SKM-1 treated with dmso at 0.1 percent for 144 hours (cell line): ENCODE results near the gene MB.

Experiments
- DNase-seq: peaks from one replicate; lab custom pipeline; 2025; ENCODE audit not compliant: unreplicated experiment; lab: John Stamatoyannopoulos, UW

The MB gene

DNA sequence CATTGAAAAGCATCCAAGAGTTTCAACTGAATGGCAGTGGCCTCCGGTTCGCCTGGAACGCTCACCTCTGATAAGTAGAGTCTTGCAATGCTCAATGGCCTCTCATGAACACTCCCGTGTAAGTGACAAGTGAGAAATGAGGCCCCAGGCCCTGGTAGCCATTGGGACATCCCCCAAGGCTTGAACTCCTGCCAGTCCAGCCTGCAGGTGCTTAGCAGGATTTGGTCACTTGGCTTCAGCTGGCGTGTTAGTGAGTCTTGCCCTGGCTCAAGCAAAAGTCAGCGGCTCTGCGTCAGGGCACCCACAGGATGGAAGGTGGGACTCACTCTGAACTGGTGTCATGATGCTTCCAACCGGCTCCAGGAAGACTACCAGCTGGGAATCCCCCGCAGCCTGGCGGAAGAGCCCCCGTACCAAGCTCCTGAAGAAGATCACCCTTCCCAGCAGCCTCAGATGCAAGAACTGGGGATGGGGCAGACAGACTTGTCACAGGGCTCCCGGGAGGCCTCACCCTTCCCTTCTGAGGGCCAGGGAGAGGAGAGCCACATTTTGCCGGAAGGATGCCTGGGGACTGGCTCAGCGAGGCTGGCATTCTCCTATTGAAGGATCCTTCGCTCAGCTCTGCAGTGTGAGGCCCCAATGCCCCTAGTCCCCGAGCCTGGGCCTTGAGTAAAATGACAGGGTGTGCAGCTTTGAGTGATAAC lies 19.3 kb downstream of the MB start:
- no peak for DNase-seq

DNA sequence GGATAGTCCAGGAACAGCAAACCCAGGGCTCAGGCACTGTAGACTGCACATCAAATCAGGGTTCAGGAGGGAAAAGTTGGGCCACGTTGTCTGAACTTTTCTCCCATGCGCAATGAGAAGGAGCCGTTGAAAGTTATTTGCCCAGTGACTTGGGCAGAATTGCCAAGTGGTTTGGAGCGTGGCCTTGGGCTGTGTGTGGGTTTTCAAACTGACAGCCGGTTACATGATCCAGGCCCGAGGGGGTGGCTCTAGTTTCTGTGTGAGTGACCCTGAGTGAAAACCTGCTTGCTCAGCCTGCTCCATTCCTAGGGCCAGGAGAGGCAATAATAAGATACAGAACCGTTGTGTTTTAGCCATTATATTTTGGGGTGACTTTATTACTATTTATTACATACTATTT lies 20.3 kb downstream of the MB start:
- no peak for DNase-seq

DNA sequence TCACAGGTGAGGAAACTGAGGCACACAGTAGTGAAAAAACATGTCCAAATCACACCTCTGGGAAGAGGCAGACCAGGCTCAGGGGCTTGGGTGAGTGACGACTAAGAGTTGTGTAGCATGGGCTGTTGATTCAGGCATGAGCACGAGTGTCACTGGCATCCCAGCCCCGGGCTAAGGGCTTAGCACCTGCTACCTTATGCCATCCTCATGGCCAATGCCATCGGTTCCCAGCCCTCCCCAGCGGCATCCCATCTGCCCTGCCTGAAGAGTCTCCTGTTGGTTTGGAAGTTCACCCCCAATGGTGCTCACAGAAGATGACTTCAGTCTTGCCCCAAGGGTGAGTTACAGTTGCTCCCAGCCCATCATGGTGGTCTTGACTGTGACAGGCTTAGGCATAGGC lies 22.4 kb downstream of the MB start:
- DNase-seq = no peak

DNA sequence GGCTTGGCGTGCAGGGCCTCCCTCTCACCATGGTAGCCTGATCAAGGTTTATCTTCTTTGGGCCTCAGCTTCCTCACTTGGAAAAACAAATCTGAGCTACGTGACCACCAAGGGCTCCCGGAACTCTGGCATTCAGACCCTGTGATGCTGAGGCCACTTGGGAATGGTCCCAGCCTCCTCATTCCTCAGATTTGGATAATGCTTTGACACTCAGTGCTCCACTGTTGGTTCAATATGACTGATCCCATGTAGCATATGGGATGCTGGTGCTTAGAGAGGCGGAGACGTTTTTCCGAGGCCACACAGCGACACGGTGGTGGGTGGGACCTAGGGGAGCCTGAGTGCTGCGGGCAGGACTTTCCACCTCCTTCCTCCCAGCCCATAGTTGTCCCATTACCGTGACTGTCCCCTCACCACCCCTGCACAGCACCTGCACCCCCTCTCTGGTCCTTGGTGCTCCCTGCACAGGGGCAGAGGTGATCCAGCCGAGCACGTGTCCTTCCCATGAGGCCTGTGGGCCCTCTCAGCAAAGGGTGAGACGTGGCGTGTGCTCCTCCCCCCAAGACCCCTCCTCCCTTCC lies 23.1 kb downstream of the MB start:
- no peak for DNase-seq

DNA sequence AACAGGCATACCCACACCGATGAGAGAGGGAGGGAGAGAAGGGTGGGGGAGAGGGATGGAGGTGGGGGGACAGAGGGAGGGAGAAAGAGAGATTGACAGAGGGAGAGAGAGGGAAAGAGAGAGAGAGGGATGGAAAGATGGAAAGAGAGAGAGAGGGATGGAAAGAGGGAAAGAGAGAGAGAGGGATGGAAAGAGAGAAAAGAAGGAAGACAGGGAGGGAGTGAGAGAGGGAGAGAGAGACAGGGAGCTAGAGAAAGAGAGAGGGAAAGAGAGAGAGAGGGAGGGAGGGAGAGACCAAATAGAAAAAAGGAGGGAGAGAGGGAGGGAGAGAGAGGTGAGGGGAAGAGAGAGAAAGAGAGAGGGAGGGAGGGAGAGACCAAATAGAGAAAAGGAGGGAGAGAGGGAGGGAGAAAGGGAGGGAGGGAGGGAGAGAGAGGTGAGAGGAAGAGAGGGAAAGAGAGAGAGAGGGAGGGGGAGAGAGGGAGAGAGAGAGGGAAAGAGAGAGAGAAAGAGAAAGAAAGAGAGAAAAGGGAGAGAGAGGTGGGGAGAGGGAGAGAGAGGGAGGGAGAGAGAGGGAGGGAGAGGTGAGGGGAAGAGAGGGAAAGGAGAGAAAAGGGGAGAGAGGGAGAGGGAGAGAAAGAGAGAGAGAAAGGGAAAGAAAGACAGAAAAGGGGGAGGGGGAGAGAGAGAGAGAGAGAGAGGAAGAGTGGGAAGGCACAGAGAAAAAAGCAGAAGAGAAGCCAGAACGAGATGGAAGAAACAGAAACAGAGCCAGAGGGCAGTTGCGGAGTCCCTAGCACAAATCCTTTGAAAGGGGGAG lies 23.8 kb downstream of the MB start:
- DNase-seq = no peak

DNA sequence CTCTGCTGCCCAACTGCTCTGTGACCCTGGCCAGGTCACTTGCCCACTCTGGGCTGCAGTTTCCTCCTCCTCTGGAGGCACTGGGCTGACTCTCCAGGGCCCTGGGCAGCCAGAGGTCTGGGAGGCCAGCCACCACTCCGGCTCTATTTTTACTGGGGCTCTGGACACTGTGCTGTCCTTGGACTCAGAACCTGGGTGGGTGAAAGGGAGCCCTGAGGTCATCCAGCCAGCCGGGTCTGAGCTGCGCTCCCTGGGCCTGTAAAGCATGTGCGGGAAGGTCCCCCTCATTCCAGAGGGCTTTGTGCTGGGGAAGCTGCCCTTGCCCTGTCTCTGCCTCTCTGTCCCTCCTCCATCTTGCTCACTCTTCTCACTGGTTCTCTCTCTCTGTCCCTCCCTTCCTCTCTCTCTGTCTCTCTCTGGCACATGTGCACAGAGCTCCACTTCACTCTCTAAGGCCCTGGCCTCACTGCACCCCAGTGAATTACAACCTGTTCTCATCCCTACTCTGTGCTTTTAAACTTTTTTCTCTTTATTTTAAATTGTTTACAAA lies 24.6 kb downstream of the MB start:
- DNase-seq = no peak

DNA sequence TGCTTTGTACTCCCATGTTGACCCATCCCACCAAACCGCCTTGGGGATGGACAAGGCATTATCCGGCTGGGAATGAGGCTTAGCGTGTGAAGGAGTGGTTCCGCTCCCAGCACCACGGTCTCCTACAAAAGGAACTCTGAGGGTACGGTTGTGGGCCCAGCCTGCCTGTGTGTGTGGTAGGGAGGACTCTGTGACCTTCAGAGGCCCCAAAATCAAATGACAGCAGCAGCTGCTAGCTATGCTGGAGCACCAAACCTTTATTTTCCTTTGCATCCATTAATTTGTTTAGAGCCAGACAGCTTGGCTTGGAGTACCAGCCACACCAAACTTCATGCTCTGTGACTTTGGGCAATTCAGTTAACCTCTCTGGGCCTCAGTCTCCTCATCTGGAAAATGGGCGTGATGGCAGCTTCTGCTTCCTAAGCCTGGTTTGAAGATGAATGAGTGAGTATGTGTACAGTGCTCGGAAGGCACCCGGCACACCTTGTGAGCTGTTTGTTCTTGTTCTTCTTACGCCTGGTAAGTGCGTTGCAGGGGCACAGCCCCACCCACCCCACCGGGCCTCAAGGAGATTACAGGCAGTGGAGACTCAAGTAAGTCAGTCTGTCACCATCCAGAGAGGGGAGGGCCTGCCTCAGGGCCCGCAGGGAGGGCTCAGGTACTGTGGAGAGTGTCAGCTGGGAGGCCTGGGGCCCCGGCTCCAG lies 25.3 kb downstream of the MB start:
- DNase-seq = no peak

DNA sequence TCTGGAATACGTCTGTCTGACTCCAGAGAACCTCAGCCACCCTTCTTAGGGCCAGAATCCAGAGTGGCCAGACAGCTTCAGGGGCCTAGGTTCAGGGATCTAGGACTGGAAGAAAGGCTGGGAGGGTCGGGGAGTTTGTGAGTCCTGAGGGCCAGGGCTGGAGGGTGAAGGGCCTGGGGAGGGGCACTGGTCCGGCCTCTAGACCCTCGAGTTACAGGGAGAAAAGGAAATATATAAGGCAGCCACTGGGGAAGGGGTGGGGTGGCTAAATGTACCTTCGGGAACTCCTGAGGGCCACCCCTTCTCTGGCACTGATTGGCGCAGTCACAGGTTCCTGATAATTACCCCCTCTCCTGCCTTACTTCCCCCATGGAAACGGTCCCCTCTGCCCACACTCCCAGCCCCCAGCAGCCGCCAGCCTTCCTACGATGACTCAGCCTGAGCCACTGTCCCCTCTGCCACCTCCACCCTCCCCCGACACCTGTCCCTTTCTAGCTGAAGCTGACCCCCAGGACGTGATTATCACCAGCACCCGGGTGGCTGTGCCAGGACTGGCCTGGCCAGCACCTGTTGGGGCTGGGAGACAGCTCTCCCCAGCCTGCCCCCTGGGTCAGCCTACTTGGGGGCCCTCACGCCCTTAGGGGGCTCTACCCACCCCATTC lies 26.4 kb downstream of the MB start:
- no peak for DNase-seq

DNA sequence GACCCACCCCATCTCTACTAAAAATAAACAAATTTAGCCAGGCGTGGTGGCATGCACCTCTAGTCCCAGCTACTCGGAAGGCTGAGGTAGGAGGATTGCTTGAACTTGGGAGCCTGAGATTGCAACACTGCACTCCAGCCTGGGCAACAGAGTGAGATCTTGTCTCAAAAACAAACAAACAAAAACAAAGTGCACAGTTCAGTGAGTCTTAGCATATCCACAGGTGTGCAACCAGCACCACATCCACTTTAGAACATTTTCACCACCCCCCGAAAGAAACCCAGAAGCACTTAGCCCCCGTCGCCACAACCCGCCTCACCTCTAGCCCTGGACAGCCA lies 27.4 kb downstream of the MB start:
- no peak for DNase-seq

DNA sequence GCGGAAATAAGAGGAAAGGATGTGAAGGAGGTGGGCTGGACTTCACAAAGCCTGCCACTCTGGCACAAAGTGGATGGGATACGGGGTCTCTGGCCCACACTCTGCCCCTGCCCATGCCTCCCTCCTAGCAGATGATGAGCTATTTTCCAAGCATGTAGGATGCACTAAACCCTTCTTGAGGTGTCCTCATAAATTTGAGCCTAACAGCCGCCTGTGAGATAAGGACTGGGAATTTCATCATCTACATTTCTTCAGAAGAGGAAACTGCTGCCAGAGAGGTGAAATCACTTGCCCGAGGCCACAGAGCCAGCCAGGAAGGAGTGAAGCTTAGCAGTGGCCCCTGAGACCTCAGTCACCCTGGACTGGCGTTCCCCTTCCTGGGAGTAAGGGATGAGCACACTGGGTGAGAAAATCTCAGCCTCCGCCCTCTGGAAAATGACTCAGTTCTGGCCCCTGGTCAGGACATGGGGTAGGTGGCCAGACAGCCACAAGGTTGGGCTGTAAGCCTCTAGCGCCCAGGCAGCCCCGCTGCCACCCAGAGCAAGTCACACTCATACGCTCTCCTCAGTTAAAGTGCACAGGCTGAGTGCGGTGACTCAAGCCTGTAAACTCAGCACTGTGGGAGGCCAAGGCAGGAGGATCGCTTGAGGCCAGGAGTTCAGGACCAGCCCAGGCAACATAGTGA lies 27.9 kb downstream of the MB start:
- peak; percentile 97 for DNase-seq

DNA sequence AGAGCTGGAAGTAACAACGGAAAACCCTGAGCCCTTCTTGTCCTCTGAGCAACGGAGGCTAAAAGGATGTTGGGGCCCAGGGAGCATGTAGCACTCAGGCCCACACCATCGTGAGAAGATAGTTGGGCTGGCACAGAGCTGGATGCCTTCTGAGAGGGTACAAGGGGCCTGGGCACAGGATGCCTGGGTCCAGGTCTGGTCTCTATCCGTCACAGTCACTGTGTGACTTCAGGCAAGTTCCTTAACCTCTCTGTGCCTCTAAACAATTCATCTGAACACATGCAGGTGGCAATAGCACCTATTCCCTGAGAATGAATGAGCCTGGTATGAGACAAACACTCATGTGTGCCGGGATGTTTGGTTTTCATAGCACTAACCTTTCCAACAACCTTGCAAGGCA lies 29.2 kb downstream of the MB start:
- DNase-seq = no peak

DNA sequence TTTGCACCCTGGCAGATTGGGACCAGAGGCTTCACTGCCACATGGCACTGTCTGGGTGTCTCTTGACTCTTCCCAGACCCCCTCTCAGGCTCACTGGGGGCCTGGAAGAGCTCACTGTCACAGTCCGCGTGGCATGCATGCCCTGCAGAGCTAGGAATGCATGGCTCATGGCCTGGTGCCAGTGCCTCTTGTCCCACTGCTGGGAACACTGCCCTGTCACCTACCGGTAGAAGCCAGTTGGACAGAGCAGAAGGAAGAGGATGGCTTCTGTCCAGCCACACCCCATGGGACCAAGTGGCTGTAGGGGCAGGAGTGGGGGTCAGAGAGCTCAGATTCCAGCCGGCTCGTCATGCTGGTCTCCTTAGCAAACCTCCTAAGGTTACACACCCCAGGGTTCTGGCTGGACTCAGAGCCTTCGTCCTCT lies 29.7 kb downstream of the MB start:
- DNase-seq = no peak

DNA sequence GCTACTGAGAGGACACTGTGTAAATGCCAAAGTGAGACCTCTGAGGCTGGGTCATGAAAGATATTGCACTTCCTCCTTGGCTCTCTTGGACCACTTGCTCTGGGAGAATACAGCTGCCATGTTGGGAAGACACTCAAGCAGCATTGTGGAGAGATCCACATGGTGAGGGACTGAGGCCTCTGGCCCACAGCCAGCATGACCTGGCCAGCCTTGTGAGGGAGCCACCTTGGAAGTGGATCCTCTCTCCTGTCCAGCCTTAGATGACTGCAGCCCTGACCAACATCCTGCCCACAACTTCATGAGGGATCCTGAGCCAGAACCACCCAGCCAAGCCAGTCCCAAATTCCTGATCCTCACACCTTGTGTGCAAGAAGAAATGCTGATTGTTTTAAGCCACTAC lies 30.4 kb downstream of the MB start:
- DNase-seq = no peak

DNA sequence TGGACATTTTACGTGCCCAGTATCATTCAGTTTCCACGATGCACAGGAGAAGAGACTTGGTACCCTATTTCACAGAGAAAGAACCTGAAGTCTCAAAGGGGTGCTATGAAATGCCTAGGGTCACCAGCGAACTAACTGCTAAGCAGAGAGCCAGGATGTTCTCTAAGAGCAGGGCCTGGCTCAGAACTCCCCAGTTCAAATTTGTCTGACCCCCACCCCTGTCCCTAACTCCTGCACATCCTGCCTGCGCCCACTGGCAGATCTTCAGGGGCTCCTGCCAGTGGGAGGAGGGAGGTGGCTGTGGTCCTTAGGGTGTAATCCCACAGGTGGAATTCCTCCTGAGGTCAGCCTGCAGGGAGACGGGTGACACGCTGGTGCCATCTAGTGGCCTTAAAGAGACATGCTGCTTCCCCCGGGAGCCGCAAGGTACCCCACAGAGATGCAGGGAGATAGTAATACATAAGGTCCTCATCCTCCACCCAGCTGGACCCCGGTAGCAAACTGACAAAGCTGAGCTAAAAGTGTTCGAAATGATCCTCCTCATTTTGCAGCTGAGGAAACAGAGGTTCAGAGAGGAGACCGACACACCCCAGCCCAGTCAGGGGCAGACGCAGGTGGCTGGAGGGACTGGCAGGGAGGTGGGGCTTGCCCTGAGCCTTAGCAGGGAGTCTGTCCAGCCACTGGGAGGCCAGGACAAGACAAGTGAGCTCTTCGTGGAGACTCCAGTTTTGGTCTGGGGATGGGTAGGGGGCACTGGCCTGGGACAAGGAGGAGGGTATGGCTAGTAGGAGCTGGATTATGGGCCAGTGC lies 34.1 kb downstream of the MB start:
- DNase-seq = peak; percentile 60

DNA sequence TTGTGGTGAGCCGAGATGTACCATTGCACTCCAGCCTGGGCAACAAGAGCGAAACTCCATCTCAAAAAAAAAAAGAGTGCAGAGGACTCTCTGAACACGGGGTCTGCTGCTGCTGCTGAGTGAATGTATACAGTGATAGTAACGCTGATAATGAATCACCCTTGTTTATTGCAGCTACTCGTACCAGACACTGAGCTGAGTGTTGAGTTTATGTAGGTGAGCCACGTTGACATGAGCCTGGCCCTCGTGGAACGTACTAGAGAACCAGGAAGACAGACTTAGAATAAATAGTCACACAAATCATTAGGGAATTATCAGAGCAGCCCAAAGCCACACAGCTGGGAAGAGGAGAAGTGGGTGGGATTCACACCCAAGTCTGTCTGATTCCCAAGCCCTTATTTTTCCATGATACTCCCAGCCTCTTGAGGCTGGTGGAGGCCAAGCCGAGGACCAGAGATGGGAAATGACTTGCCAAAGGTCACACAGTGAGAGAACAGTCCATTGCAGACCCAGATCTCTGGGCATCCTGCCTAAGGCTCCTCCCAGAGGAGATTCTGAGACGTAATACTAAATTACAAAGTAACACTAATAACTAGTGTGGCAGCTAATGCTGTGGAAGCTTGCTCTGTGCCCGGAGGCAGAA lies 34.8 kb downstream of the MB start:
- DNase-seq = no peak

DNA sequence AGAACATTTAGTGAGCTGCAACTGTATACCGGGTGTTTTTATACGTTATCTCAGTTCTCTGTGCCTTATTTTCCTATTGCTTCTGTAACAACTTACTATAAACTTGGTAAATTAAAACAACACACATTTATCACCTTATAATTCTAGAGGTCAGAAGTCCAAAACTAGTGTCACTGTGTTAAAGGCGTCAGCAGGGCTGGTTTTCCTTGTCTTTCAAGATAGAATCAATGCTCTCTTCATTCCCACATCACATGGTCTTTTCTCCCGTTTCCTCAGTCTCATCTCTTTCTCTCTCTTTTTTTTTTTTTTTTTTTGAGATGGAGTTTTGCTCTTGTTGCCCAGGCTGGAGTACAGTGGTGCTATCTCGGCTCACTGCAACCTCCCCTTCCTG lies 36.1 kb downstream of the MB start:
- no peak for DNase-seq

DNA sequence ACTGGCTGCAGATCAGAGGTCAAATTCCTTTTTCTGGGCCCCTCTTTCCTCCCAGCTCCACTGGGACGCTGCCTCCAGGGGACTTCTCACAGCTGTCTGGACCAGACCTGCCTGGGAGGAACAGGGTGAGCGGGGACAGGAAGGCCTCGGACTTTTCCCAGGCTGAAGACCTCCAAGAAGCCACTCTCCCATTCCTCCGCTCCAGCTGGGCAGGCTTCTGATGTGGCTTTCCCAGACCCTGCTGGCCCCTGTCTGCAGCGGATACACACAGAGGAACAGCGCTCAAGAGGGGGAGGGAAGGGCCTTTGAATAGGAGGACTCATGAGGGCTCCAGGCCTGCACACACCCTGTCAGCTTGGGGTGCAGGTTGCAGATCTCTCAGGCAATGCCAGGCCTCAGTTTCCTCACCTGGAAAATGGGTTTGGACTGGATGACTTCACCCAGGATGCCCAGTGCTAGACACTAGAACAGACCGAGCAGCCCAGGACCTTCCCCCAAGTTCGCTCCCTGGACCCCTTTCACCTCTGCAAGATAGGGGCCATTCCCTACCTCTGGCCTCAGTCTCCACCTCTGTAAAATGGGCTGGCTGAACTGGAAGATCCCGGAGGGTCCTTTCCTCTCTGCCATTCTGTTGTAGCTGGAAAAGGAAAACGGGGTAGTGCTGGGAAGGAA lies 36.6 kb downstream of the MB start:
- no peak for DNase-seq

DNA sequence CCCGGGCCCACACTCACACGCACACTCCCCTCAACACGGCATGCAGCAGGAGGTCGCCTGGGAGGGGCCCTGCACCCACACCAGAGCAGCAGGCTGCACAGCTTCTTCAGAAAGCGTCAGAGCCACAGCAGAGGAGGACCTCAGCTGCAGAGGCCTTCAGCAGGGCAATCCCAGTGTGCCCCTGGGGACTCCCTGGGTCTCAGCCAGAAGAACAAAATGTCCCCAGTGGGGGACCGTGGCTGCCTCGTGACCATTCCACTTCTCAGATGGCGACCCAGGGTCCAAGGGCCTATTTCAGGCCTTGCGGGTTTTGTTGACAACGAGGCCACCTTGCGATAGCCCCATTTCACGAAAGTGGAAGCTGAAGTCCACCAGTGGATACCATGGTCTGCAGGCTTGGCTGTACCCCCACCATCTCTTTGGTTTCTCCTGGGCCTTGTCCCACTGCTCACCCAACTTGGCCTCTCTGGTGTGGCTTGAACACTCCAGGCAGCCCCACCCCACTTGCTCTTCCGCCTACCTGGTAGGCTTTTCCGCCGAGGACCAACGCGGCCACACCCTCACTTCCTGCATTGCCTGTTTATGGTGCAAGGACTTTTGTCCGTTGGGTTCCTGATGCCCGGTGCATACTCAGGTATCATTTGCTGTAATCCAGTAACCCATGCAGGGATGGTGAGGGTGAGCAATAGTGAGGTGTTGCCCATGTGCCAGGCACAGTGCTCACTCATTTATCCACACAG lies 38.1 kb downstream of the MB start:
- DNase-seq = no peak
